GM21360 (cell line): ENCODE data around the gene RAI14.

Source experiments
- ATAC-seq: cut with Tn5 transposase; IDR thresholded peaks from one replicate; pipeline ENCODE4 v1.9.1; 2021; ENCODE audit warnings: mild to moderate bottlenecking, moderate library complexity; ENCODE audit not compliant: unreplicated experiment

The RAI14 gene

DNA sequence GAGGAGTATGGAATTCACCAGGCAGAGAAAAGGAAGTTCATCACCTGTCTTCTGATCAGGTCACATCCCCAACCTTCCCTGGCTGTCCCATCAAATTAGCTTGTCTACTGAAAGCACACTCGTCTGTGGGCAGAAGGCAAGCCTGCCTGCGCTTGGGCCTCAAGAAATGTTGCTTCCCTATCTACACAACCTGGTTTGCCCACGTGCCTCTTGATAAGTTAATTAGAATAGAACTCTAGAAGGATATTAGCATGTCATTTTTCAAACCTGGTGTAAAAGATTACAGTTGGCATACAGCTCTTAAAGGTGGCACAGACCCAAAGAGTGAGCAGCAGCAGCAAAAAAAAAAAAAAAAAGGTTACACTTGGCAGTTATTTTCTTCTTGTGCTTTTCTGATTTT lies 188.0 kb downstream of the RAI14 start:
- no peak for ATAC-seq

DNA sequence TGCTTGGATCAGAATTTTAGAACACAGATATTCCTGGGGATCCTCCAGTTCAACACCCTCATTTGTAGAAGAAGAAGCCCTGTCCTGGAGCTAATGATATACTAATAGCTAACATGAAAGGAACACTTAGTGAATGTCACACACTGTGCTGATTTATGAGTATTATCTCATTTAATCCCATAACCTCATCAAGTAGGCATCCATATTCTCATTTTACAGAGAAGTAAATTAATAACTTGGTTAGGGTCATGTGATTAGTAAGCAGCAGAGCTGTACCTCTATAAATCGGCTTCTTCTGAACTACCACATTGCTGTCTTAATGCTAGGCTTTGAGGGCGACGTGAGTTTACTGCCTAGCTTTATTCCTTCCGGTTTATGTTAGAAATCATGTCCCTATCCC lies 188.9 kb downstream of the RAI14 start:
- no peak for ATAC-seq

DNA sequence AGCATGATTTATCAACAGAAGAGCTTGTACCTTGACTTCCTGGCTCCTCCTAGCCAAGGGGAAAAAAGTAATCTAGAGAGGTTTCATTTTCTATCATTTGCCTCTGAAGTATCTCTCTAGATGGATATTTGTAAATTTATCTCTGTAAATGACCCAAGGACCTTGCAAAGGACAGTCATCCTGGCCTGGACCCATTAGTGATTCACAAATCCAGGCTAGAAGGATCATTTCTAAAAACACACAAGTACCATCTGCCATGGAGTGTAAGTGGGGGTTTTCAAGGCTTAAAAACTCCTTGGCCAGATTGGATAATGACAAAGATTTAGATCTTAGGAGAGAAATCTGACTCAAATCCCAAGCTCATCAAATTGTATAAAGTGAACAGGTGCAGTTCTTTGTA lies 190.9 kb downstream of the RAI14 start:
- no peak for ATAC-seq

DNA sequence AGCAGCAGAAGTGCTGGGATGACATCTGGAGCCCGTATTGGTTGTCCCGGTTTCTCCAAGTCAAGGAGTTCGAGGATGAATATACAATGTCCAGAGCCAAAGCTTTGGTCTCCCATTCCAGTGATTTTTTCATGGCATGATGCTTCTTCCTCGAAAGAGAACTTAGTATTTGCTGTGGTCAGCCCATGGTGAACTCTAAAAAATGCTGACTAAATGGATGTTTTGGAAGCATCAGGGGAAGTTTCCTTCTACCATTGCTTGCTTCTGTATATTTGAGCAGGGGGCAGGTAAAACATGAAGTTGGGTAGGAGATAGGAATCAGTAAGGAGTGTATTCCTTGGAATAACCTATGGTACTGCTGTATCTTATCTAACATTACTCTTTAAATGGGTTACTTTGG lies 191.4 kb downstream of the RAI14 start:
- no peak for ATAC-seq

DNA sequence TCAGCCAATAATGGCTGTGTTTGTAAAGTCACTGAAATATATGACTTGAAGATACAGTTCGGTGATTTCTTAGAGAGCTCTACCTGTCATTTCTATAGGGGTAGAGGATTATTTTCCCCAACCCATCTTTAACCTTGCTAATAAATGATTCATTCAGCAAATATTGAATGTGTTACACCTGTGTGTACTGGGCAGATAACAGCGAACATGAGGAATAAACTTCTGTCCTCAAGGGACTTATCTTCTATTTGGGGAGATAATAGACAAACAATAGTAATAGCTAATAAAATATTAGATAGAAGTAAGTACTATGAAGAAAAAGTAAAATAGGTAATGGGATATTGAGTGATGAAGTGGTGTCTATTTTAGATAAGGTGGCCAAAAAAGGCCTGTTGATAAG lies 192.1 kb downstream of the RAI14 start:
- no peak for ATAC-seq

DNA sequence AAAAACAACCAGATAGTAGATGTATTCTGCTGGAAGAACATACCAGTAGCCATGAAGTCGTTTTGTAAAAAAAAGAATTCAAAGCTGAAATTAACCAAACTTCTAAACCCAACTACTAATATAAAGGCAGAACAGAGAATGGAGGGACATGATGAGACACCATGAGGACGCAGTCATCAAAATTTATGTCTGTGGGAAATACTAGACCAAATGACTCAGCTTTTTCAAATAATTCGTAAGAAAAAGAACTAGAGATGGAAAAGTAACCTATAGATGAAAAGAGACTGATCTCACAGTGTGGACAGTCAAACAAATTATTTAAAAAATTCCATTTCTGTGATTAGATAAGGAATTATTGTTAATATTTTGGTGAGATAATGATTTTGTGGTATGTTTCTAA lies 193.1 kb downstream of the RAI14 start:
- ATAC-seq, result no peak

DNA sequence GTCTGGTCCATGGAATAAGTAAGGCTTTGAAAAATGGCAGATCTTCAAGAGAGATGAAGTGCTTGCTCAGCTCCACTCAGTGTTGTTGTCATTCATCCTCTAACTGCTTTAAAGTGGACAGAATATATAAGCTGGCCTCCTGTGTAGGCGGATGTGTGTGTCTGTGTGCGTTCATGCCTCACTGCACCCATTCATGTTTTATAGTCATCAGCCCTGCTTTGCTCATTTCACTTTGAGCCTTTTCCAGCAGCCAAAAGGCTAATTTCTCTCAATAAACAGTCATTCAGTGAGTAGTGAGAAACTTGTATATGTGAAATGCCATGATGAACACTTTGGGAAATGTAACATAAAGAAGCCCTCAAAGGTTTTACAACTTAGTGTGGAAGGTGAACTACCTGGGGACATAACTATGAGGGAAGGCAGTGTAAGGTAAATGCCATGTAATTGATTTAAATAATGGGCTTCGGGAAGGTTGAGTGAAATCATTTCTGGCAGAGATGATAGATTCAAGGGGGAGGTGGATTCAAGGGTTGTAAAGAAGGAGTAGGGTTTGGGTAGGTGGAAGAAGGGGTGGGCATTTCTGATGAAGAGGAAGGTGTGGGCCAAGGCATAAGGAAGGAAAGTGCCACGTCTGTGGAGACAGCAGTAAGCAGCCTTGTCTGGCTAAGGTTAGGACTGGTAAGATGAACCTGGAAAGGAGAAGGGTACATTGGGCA lies 198.5 kb downstream of the RAI14 start:
- peak; percentile 99 for ATAC-seq

DNA sequence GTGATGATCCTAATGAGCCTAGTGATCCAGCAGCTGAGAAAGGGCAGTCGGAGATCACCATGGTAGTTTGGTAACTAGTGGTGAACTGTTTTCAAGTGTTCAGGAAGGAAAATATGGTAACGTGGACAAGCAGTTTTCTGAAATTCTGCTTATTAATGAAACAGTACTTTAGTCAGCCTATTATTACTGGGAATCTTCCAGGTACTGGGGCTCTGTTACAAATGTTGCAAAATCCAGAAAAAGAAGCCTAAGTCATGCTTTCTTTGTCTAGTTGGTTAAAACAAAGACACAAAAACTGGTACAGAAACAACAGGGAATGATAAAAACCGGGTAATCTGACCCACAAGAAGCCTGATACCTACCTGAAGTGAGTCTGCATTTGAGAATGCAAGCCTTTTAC lies 201.0 kb downstream of the RAI14 start:
- ATAC-seq, result no peak

DNA sequence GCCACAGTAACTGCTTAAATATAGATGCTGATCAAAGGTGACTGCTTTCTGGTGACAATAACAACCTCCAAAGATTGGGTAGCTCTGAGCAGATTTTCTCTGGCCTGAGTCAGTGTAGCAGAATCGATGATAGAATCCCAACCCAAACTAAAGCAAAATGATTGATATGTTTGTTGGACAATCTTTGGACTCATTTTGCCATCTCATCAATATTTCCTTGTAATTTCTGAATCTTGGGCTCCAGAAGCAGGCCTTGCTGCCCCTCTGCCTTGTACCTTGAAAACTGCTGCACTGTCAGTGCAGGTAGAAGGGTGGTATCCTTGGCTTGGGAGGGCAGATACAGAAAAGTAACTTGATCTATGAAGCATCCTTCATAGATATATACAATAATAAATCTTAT lies 201.8 kb downstream of the RAI14 start:
- ATAC-seq, result no peak

DNA sequence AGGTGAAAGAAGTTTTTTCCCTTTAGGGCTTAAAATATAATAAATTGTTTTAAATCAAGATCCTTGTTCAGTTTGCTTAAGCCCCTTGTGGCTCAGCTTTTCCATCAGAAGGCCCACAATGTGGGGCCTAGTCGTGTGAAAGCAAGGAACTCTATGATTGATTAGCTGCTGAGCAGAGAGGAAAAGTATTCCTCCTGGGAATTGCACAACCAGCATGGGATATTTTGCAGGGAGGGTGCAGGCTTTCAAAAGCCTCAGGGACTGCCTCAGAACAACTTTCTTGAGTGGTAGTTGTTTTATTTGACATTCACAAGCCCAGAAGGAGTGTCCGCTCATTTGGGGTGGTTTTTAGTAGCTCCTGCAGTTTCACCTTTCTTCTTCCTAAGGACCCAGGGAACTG lies 202.7 kb downstream of the RAI14 start:
- ATAC-seq, result no peak

DNA sequence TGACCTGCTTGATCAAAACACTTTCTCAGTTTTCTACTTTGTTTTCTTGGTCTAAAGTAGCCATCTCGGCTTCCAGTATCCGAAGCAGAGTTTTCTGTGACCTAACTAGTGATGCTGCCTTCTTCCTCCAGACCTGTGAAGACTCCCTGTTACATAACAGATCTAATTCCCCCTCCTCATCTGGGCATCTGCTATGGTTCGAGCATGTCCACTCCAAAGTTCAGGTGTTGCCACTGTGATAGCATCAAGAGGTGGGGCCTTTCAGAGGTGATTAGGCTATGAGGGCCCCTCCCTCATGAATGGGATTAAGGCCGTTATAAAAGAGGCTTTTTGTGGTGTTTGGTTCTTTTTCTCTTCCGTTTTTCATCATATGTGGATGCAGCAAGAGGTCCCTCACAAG lies 203.1 kb downstream of the RAI14 start:
- no peak for ATAC-seq

DNA sequence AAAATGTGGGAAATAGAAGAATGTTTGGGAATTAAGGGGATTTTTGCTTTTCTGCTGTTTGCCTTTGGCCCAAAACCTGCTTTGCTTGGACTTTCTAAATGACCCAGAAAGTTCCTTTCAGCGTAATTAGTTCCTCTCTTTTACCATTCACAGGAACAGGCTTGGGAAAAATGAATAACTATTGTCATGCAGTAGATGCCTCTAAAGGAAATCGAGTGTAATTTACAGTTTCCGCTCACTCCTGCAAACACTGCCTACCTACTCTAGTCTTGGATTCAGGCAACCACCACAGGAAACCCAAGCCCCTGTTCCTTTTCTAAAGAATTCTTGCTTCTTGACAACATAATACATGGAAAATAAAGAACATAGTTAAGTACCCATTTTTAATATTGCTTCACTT lies 207.8 kb downstream of the RAI14 start:
- ATAC-seq, result no peak

DNA sequence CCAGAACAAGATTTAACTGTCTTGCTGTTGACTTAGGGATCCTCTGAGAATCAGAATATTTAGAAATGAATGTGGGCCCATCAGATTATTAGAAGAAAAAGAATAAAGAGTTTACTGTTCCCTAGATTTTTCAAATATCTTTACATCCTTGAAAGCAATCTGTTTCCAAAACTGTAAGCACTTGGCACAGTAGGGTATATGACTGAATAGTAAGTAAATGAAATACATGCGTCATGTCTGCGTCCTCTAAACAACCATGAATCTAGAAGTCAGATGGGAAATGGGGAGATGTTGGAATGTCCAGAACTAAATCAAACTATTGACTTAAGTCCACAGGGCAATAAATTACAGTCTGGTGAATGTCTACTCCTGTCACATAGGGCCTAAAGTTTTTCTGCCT lies 209.0 kb downstream of the RAI14 start:
- ATAC-seq, result no peak

DNA sequence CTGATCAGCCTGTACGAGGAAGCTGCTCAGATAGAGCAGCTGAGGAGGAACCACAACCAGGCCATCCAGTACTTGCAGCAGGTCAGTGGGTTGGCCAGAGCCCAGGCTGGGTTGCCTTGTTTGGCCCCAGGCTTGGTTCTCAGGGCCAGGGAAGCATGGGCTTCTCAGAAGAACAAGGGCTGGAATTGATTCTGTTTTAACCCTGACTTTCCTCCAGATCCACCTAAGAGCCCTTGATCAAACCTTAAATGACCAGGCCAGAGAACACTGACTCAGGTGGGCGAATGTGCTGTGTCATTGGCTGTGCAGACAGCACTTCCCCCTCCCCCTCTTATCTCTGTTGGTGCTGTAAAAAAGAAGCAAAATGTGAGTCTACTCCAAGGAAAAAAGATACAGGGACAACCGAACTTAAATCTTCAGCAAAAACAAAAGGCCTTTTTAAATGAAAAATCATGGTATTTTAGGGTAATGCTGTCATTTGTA lies 210.9 kb downstream of the RAI14 start:
- ATAC-seq, result no peak

DNA sequence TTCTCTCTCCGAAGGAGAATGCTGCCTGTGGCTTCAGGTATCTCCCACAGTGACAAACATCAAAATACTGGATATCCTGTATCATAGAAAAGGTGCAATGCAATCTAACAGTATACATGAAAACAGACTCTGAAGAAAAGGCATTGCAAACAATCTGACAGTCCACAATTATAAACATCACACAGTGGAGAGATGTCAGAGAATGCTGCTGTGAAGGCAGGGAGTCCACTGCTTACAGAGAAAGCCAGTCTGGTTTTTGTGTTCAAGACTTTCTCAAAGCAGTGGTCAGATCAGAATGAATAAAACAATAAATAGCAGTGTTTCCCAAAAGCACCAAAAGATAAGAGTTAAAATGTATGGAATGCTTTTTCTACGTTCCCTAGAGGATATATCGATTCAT lies 211.5 kb downstream of the RAI14 start:
- ATAC-seq, result no peak

DNA sequence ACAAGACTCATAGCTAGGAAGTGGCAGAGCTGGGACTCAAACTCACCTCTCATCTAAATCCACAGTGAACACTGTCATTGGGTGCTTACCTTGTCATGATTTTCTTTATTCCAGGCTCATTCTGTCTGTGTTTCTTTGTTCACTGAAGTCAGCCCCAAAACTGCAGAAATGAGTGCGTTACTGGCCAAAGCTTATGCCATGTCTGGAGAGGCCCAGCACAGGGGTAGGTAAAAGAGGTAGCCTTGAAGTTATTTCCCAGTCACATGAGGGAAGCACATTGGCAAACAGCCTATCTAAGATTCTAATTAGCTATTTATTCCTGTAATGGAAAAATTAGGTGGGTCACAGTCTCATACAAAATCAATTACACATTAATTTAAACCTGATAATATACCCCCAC lies 212.7 kb downstream of the RAI14 start:
- ATAC-seq, result no peak

DNA sequence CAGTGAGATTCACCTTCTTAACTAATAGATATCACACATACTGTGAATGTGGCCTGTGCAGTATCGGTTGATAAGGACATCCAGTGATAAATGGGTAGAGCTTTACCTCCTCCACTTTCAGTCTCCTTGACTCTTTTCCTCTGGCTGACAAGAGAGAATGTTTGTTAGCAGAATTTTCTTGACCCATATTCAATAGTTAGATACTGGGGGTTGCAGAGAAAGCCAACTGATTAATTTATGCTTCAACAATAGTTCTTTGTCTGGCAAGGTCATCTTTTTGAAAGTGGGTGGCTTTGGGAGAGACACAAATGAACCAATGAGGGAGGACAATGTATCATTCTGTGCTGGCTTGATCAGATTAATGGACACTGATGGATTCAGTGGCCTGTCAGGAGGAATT lies 213.1 kb downstream of the RAI14 start:
- ATAC-seq, result no peak

DNA sequence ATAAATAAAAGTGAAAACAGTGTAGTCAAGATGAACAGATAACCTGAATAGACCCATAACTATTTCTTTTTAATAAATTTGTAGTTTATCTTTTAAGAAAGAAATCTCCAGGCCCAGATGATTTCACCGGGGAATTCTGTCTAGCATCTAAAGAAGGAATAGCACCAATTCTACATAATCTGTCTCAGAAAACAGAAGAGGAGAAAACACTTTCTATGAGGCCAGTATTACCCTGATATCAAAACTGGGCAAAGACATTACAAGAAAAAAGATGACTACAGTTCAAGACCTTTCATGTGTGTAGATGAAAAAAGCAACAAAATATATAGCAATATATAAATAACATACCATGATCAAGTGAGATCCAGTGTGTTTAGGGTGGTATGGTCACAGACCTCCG lies 214.3 kb downstream of the RAI14 start:
- no peak for ATAC-seq

DNA sequence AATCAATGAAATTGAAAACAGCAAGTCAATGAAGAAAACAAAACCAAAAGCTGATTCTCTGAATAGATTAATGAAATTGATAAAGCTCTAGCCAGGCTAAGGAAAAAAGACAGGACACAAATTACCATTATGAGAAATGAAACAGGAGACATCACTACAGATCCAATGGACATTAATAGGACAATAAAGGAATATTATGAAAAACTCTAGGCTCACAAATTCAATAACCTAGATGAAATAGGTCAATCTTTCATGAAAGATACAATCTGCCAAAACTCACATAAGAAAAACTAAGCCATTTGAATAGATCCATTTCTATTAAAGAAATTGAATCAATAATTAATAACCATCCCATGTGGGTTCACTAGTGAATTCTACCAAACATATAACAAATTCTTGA lies 220.1 kb downstream of the RAI14 start:
- no peak for ATAC-seq

DNA sequence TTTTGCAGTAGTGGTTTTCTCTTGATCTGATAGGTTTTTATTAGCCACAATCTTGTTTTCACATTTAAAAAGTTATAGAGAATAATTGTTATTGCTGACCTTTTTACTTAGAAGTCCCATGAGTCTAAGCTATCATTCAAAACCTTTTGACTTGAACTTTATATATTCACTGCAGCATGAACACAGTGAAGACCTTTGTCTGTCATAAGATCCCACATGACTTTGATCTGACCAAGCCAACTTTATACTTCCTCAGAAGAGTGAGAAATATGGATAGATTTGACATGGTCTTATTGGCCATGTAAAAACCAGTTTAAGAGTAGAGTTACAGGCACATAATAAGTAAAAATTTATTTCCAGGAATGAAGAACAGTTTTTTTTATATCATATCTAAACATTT lies 225.1 kb downstream of the RAI14 start:
- no peak for ATAC-seq
